HG03135 (cell line): ENCODE results near the gene SYT8.

Experiments used
- ATAC-seq: cut with Tn5 transposase; IDR thresholded peaks from one replicate; pipeline ENCODE4 v1.9.1; 2021; ENCODE audit warnings: mild to moderate bottlenecking, moderate library complexity; ENCODE audit not compliant: unreplicated experiment

SYT8 gene

GRCh38 chr11:1831338-1832210 lies 3.2 kb upstream of the SYT8 start:
- no peak for ATAC-seq

DNA sequence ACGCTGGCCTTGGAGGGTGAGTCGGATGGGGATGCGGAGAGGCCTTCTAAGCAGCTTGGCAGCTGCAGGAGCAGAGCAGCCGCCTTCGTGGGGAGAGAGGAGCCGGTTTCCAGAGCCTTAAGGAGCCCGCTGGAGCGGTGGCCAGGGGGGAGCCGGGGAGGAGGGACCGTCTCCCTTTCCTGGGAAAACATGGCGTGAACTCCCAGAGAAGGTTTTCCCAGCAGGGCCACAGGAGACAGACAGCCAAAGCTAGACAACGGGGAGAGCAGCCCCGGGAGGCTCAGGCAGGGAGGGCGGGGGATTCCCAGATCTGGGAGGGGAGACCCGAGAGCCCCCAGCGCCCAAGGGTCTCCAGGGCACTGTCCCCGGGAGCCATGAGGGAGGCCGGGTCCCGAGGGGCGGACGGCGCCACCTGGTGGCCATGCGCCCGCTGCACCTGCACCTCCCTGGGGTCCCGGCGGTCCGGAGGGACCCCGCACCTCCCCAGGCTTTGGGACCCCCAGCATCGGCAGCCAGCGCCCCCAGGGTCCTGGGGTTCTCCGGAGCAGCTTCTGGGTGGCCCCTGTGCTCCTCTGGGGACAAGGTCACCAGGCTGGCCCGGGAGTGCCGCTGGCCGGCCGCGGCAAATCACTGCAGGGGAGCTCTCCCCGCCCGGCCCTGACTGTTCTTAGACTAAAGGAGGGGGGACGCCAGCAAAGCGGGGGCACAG lies 2.4 kb upstream of the SYT8 start:
- ATAC-seq: no peak

GRCh38 chr11:1832920-1833295 lies 1.9 kb upstream of the SYT8 start:
- no peak for ATAC-seq

GRCh38 chr11:1834062-1834610 lies 654 bp upstream of the SYT8 start:
- ATAC-seq: no peak

- ATAC-seq: no peak
Observed at GRCh38 chr11:1835671-1836010, 851 bp downstream of the SYT8 start.

- no peak for ATAC-seq
Observed at GRCh38 chr11:1836011-1836945, 1.5 kb downstream of the SYT8 start.

GRCh38 chr11:1837171-1838076 lies 2.6 kb downstream of the SYT8 start:
- peak; percentile 51 for ATAC-seq

DNA sequence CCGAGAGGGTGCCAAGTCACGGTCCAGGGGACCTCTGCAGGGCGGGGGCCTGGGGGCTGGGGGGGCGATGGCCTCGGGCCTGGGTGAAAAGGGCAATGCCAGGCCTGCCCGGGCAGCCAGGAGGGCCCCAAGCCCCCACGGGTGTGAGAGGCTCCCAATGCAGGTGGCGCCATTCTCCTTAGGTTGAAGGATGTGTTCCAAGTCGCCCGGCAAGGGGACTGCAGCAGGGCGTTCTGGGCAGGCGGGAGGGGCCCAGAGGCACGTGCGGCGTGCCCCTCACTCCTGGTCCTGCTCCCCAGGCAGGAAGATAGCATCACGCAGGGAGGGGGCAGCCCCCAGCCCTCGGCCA lies 3.3 kb downstream of the SYT8 start:
- ATAC-seq: no peak

GRCh38 chr11:1838426-1839144 lies 3.8 kb downstream of the SYT8 start, which contains the start of gene TNNI2:
Gene TNNI2, plus strand, starts transcription at chr11:1838981. Its CDS starts 716 bp downstream, at chr11:1839697.
- no peak for ATAC-seq

DNA sequence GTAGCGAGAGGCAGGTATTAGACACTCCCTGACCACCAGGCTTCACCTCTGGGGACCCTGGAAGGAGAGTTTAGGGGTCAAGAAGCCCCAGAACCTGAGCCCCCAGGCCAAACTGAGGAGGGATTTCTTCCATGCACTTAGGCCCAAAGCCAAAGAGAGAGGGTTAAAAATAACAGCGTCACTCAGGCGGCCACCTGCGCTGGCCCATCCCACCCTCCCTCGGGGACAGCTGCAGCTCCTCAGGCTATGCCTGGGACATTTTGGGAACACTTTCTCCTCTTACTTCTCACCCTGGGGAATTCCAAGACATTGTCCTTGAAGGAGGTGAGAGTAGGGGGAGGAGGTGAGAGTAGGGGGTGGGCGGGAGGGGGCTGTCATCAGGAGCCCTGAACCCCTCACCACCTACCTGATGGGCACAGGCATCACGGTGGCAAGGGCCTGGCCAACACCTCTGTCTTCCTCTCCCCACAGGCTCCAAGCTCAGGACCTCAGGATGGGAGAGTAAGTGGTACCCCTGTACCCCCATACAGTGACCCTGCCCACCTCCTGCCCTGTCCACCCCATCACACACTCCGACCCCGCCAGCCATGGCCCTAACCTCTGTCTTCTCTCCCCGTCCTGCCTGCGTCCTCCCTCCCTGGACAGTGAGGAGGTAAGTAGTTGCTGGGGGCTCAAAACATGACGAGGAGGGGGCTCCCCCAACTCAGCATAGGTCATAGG lies 4.6 kb downstream of the SYT8 start:
- no peak for ATAC-seq

DNA sequence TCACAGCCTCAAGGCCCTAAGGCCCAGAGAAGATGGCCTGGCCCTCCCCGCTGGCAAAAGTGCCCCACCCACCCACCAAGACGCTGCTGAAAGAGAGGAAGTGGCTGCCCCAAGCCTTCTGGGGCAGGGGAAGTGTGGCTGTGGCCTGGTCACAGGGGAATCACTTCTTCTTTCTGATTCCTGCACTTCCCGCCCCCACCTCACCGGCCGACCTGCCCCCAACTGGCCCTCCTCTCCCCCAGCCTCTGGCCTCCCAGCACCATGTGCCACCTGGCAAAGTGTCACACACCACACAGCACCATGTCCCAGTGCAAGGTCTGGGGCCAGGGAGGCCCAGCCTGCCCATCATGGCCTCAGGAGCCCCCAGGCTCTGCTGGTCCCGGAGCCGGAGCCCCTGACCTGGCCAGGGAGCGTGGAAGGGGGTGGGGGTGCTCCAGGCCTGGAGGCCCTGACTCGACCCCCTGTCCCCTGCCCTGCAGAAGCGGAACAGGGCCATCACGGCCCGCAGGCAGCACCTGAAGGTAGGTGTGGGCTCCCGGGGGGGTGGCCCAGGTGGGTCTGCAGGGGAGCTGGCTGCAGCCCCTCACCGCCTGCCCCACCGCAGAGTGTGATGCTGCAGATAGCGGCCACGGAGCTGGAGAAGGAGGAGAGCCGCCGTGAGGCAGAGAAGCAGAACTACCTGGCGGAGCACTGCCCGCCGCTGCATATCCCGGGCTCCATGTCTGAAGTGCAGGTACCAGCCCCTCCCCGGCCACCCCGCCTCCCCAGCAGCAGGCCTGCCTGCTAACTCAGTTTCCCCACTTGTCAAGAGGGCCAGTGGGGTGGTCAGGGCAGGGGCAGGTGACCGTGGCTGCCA lies 5.4 kb downstream of the SYT8 start:
- ATAC-seq: no peak

DNA sequence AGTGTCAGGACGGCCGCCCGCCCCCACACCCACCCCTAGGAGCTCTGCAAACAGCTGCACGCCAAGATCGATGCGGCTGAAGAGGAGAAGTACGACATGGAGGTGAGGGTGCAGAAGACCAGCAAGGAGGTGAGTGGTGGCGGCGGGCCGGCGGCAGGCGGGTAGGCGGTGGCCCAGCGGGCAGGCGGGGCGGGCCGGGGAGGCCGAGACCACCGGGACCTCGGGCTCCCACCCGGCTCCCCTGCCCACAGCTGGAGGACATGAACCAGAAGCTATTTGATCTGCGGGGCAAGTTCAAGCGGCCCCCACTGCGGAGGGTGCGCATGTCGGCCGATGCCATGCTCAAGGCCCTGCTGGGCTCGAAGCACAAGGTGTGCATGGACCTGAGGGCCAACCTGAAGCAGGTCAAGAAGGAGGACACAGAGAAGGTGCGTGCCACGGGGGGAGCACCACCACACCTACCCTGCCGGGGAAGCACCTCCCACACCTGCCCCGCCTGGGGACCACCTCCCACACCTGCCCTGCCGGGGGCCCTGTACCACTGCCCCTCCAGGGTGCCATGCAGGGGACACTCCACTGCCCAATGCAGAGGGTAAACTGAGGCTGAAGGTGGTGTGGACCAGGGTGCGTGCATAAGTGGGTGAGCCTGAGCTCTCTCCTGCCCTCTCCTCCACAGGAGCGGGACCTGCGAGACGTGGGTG lies 6.1 kb downstream of the SYT8 start:
- no peak for ATAC-seq

DNA sequence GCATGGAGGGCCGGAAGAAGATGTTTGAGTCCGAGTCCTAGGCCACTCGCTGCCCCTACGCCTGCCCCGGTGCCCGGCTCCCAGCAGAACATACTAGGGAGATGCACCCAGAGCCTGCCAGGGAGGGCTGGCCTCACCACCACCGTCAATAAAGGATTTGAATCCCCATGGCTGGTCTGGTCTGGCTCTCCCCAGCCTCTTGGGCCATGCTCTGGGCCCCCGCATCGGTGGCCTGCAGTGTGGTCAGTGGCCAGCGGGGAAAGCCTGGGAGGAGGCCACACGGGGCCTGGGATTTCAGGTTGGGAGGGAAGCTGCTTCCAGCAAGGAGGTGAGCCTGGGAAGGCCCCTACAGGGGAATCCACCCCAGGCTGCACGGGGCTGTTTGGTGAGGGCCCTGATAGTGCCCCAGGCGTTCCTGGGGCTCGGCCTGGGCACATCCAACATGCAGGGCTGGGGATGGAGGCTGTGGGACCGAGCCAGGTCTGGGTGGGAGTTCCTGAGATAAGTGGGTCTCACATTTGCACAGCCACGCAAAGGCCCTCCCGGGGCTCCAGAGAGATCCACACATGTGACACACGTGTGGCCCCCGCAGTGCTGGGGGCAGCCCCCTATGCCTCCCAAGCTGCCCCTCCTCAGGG lies 6.8 kb downstream of the SYT8 start:
- no peak for ATAC-seq

- ATAC-seq: no peak
Observed at GRCh38 chr11:1842149-1843097, 7.6 kb downstream of the SYT8 start.

- ATAC-seq: no peak
Observed at GRCh38 chr11:1843098-1843473, 8.3 kb downstream of the SYT8 start.

- ATAC-seq: no peak
Observed at GRCh38 chr11:1843796-1844195, 9.0 kb downstream of the SYT8 start.
